Nephron progenitor cell (in vitro differentiated cells): ENCODE data around the gene SRSF8.
A peak's percentile ranks its signal among the peaks of the same experiment; 100 is the strongest.
"Not testable (repeated sequence)": the region's sequence is repeated elsewhere in the genome, so short reads cannot be mapped to it uniquely, and the experiment has no call there.

Experiments
- DNase-seq: peaks from one replicate; pipeline ENCODE4 v3.0.0; 2021
- H3K27ac Mint-ChIP-seq: 2 replicates; pipeline ENCODE4 v1.8.0; 2021; ENCODE audit warnings: mild to moderate bottlenecking, moderate library complexity, mixed read lengths
- H3K27me3 Mint-ChIP-seq: 2 replicates; pipeline ENCODE4 v1.8.0; 2021; ENCODE audit warnings: mild to moderate bottlenecking, low read depth, mixed read lengths; ENCODE audit not compliant: poor library complexity
- H3K36me3 Mint-ChIP-seq: 2 replicates; pipeline ENCODE4 v1.8.0; 2021; ENCODE audit warnings: low read depth, mixed read lengths
- H3K4me1 Mint-ChIP-seq: 2 replicates; pipeline ENCODE4 v1.8.0; 2021; ENCODE audit warnings: mixed read lengths
- H3K4me3 Mint-ChIP-seq: 2 replicates; pipeline ENCODE4 v1.8.0; 2021; ENCODE audit warnings: mild to moderate bottlenecking, moderate library complexity, mixed read lengths
- H3K9me3 Mint-ChIP-seq: 2 replicates; pipeline ENCODE4 v1.8.0; 2021; ENCODE audit warnings: mild to moderate bottlenecking, moderate library complexity, mixed read lengths
- TF ChIP-seq, protein P1 (sequence below): fragments of 200-600 bp; sonication (generic); IDR thresholded peaks from 2 replicates; pipeline ENCODE4 v1.5.0; 2021; ENCODE audit warnings: antibody characterized with exemption

Gene SRSF8

DNA sequence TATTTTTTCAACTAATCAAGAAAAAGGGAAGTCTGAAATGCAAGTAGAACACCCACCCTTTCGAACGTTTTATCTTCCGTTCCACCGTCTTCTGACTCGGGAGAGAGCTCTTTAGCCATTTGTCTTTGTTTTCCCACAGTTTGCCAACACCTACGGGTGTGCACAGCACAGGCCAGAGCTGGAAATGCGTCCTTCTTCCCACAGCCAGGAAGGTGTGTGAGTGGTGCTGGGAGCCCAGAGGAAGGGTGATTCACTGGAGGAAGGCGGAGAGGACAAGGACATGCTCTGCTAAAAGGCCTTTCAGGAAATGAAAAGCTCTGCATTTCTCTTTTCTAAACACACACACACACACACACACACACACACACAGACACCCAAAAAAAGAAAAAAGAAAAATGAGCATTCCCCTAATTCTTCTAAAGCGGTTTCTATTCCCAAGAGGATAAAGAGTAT, 41.5 kb downstream of the SRSF8 start:
- Mint-ChIP-seq H3K27me3 (peaks cover 7% of the 10 kb centered on the region), H3K27ac (peak overlapping the region; percentile 99), H3K4me1 (peaks cover 81% of the 10 kb centered on the region), H3K36me3 (peaks cover 6% of the 10 kb centered on the region), H3K9me3 (peaks cover 5% of the 10 kb centered on the region), H3K4me3 (peak overlapping the region; percentile 7)
- DNase-seq = no peak
- TF ChIP-seq, protein P1, sequence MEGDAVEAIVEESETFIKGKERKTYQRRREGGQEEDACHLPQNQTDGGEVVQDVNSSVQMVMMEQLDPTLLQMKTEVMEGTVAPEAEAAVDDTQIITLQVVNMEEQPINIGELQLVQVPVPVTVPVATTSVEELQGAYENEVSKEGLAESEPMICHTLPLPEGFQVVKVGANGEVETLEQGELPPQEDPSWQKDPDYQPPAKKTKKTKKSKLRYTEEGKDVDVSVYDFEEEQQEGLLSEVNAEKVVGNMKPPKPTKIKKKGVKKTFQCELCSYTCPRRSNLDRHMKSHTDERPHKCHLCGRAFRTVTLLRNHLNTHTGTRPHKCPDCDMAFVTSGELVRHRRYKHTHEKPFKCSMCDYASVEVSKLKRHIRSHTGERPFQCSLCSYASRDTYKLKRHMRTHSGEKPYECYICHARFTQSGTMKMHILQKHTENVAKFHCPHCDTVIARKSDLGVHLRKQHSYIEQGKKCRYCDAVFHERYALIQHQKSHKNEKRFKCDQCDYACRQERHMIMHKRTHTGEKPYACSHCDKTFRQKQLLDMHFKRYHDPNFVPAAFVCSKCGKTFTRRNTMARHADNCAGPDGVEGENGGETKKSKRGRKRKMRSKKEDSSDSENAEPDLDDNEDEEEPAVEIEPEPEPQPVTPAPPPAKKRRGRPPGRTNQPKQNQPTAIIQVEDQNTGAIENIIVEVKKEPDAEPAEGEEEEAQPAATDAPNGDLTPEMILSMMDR = no peak

DNA sequence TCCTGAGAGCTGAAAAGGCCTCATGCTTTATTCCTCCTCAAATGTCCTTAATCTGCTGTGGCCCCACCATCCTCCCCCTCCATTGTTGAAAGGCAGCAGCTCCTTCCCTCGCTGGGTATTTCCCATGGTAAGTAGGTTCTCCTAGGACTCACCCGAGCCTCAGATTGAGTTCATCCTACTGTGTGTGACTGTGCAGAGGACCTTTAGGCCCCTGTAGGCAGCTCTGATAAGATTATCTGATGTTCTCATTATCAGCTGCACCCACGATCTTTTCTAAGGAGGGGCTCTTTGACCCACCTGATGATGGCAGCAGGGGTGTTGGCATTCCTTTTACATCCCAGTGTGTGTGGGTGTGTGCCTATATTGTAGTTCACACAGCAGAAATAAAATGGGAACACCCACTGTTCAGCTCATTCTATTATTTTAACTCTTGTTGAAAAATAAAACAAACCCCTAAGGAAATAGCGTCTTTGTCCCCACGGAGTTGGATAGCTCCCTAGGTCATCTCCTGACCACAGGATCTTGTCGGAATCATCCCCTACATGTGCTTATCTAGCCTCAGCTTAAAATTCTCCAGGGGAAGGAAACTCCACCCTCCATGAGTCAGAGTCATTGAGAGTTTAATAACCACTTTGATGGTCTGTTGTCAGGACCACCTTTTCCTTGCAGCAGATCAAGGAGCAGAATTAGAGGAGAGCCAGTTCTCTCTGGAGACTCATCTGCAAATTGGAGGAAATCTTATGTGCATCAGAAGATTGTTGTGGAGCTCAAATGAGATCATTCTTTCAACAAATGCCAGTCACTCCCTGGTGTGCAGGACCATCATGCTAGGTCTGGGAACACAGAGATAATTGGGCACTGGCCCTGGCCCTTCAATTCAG, 42.2 kb downstream of the SRSF8 start:
- Mint-ChIP-seq H3K4me3 (peak overlapping the region; percentile 3), H3K4me1 (peaks cover 74% of the 10 kb centered on the region), H3K9me3 (peaks cover 5% of the 10 kb centered on the region), H3K27me3 (peaks cover 7% of the 10 kb centered on the region), H3K27ac (peak overlapping the region; percentile 99), H3K36me3 (peaks cover 6% of the 10 kb centered on the region)
- no peak for DNase-seq
- TF ChIP-seq, protein P1 = no peak

- DNase-seq, H3K36me3 Mint-ChIP-seq, H3K27me3 Mint-ChIP-seq, H3K4me3 Mint-ChIP-seq, H3K9me3 Mint-ChIP-seq, H3K27ac Mint-ChIP-seq: not testable (repeated sequence)
- H3K4me1 Mint-ChIP-seq = peaks cover 49% of the 10 kb centered on the region
Observed at GRCh38 chr11:95111471-95111870, 44.8 kb downstream of the SRSF8 start.

- H3K9me3 Mint-ChIP-seq = peaks cover 5% of the 10 kb centered on the region
- TF ChIP-seq, protein P1 = no peak
- peaks cover 44% of the 10 kb centered on the region for H3K4me1 Mint-ChIP-seq
- no peak for DNase-seq
- H3K27ac Mint-ChIP-seq = no peak overlapping the region
- H3K27me3 Mint-ChIP-seq = peaks cover 4% of the 10 kb centered on the region
- peaks cover 6% of the 10 kb centered on the region for H3K36me3 Mint-ChIP-seq
- H3K4me3 Mint-ChIP-seq = no peak overlapping the region
Observed at GRCh38 chr11:95111923-95112540, 45.3 kb downstream of the SRSF8 start.

DNA sequence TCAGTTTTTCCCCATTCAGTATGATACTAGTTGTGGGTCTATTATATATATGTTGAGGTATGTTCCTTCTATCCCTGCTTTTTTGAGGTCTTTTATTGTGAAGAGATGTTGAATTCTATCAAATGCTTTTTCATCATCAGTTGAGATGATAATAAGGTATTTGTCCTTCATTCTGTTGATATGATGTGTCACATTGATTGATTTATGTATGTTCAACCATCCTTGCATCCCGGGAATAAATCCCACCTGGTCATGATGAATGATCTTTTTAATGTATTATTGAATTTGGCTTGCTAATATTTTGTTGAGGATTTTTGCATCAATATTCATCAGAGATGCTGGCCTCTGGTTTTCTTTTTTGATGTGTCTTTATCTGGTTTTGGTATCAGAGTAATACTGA, 48.9 kb downstream of the SRSF8 start:
- Mint-ChIP-seq H3K27ac (no peak overlapping the region), H3K36me3 (peaks cover 6% of the 10 kb centered on the region), H3K27me3 (peaks cover 7% of the 10 kb centered on the region), H3K4me3 (no peak overlapping the region), H3K4me1 (peaks cover 8% of the 10 kb centered on the region), H3K9me3 (peaks cover 20% of the 10 kb centered on the region)
- TF ChIP-seq, protein P1 = no peak
- no peak for DNase-seq

GRCh38 chr11:95119361-95120060, 52.8 kb downstream of the SRSF8 start:
- DNase-seq = no peak
- peaks cover 6% of the 10 kb centered on the region for H3K4me1 Mint-ChIP-seq
- TF ChIP-seq, protein P1 = no peak
- H3K4me3 Mint-ChIP-seq = no peak overlapping the region
- no peaks in the 10 kb centered on the region for H3K36me3 Mint-ChIP-seq
- H3K9me3 Mint-ChIP-seq = peaks cover 15% of the 10 kb centered on the region
- H3K27ac Mint-ChIP-seq = no peak overlapping the region
- H3K27me3 Mint-ChIP-seq = peaks cover 3% of the 10 kb centered on the region
